Mesendoderm (in vitro differentiated cells): ENCODE data around the gene VTCN1.

Source experiments
- DNase-seq: peaks from one replicate; pipeline ENCODE4 v3.0.0; 2013
- H2AK5ac ChIP-seq: 2 replicates; pipeline ENCODE4 v1.6.1; 2013; ENCODE audit warnings: low read length, inconsistent platforms
- H2BK120ac ChIP-seq: 2 replicates; pipeline ENCODE4 v1.6.1; 2013; ENCODE audit warnings: low read depth, mild to moderate bottlenecking, low read length, moderate library complexity, mixed read lengths
- H2BK15ac ChIP-seq: replicated peaks from 2 replicates; pipeline ENCODE4 v1.6.1; 2013; ENCODE audit warnings: low read depth, mild to moderate bottlenecking, moderate library complexity
- H2BK5ac ChIP-seq: 2 replicates; pipeline ENCODE4 v1.6.1; 2013; ENCODE audit warnings: low read length, inconsistent platforms
- H3K18ac ChIP-seq: 2 replicates; pipeline ENCODE4 v1.6.1; 2013; ENCODE audit warnings: mild to moderate bottlenecking, low read length, mixed read lengths
- H3K23ac ChIP-seq: one replicate; pipeline ENCODE4 v1.6.1; 2013; ENCODE audit warnings: low read length
- H3K27ac ChIP-seq: 2 replicates; pipeline ENCODE4 v1.5.1; 2013; ENCODE audit warnings: low read depth, mild to moderate bottlenecking, inconsistent platforms, low read length, moderate library complexity
- H3K27me3 ChIP-seq: 2 replicates; pipeline ENCODE4 v1.6.1; 2013; ENCODE audit warnings: low read length, control low read depth, mild to moderate bottlenecking, inconsistent platforms; ENCODE audit not compliant: insufficient read depth, poor library complexity
- H3K36me3 ChIP-seq: 2 replicates; pipeline ENCODE4 v1.6.1; 2013; ENCODE audit warnings: low read length, inconsistent platforms; ENCODE audit not compliant: control insufficient read depth, insufficient read depth
- H3K4ac ChIP-seq: one replicate; pipeline ENCODE4 v1.6.1; 2013; ENCODE audit warnings: low read depth, mild to moderate bottlenecking, low read length, moderate library complexity
- H3K4me1 ChIP-seq: 2 replicates; pipeline ENCODE4 v1.6.1; 2013; ENCODE audit warnings: low read depth, low read length, inconsistent platforms; ENCODE audit not compliant: control insufficient read depth
- H3K4me2 ChIP-seq: 2 replicates; pipeline ENCODE4 v1.6.1; 2013; ENCODE audit warnings: low read length
- H3K4me3 ChIP-seq: 2 replicates; pipeline ENCODE4 v1.5.1; 2013; ENCODE audit warnings: mild to moderate bottlenecking, low read length
- H3K56ac ChIP-seq: one replicate; pipeline ENCODE4 v1.6.1; 2013; ENCODE audit warnings: low read length
- H3K79me1 ChIP-seq: 2 replicates; pipeline ENCODE4 v1.6.1; 2013; ENCODE audit warnings: low read length, inconsistent platforms
- H3K79me2 ChIP-seq: 2 replicates; pipeline ENCODE4 v1.6.1; 2013; ENCODE audit warnings: mild to moderate bottlenecking, low read length; ENCODE audit not compliant: control insufficient read depth, insufficient read depth
- H3K9ac ChIP-seq: 2 replicates; pipeline ENCODE4 v1.6.1; 2013; ENCODE audit warnings: low read length, inconsistent platforms
- H4K5ac ChIP-seq: one replicate; pipeline ENCODE4 v1.6.1; 2013; ENCODE audit warnings: low read length
- H4K8ac ChIP-seq: one replicate; pipeline ENCODE4 v1.6.1; 2013; ENCODE audit warnings: low read depth, mild to moderate bottlenecking, control low read depth, low read length, moderate library complexity
- WGBS: extraction: QIAGEN DNeasy Blood & Tissue Kit; methylation state at CpG from one replicate; pipeline ENCODE4 v1.1.7; 2013; ENCODE audit warnings: low lambda C conversion rate, missing lambda C conversion rate; ENCODE audit not compliant: insufficient coverage; ENCODE audit errors: extremely low coverage; 5-methylcytosine and 5-hydroxymethylcytosine counted together

Gene VTCN1

GRCh38 chr1:117113199-117113598, 97.5 kb downstream of the VTCN1 start:
- Histone ChIP-seq H3K4me3 (no peak overlapping the region), H3K4ac (no peak overlapping the region), H2BK15ac (no peak overlapping the region), H3K9ac (no peak overlapping the region), H3K4me1 (no peaks in the 10 kb centered on the region), H4K5ac (no peak overlapping the region), H4K8ac (no peak overlapping the region), H3K23ac (no peak overlapping the region), H3K79me1 (no peaks in the 10 kb centered on the region), H3K18ac (no peak overlapping the region), H3K4me2 (no peak overlapping the region), H3K27me3 (no peaks in the 10 kb centered on the region), H3K36me3 (no peaks in the 10 kb centered on the region), H3K27ac (no peak overlapping the region), H3K56ac (no peak overlapping the region), H2AK5ac (no peak overlapping the region), H2BK120ac (no peak overlapping the region), H3K79me2 (no peaks in the 10 kb centered on the region), H2BK5ac (no peak overlapping the region)
- no peak for DNase-seq
- no CpG with 5 or more reads among the region's 11 CpGs for WGBS

DNA sequence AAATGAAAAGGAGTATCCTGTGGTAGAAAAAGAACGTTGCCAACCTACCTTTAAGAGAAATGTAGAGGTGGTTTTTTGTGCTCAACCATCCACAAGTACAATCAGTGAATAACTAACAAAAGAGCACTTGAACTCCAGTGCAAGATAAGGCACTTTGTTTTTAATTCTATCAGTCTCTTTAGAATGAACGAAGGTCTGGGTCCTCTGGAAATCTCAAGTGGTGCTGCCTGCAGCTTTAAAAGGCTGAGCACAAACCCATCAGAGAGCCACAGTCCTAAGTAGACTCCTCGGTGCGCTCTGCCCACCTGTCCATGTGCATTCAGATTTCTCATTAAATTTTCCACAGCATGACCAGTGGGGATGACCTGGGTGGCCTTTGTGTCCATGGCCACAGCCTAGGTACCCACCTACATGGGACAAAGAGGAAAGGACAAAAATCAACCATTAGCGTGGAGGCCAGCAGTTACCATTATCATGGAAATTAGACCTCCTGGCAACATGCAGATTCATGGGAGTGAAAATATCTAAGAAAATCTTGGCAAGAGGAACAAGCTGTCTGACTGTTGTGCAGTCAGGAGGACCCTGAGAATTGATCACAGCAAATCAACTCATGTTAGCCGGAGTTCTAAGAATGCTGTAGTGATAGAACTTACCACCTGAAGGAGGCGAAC, 98.5 kb downstream of the VTCN1 start:
- no peak for DNase-seq
- H3K36me3 ChIP-seq, result no peaks in the 10 kb centered on the region

GRCh38 chr1:117110774-117111173, 100.0 kb downstream of the VTCN1 start:
- WGBS, result no CpG with 5 or more reads among the region's 2 CpGs
- Histone ChIP-seq H3K23ac (no peak overlapping the region), H4K8ac (no peak overlapping the region), H3K18ac (no peak overlapping the region), H4K5ac (no peak overlapping the region), H3K79me1 (no peaks in the 10 kb centered on the region), H2BK15ac (no peak overlapping the region), H3K27me3 (no peaks in the 10 kb centered on the region), H3K4me1 (no peaks in the 10 kb centered on the region), H2BK5ac (no peak overlapping the region), H3K79me2 (no peaks in the 10 kb centered on the region), H3K27ac (no peak overlapping the region), H3K4me3 (no peak overlapping the region), H3K56ac (no peak overlapping the region), H3K36me3 (no peaks in the 10 kb centered on the region), H3K9ac (no peak overlapping the region), H3K4me2 (no peak overlapping the region), H2AK5ac (no peak overlapping the region), H2BK120ac (no peak overlapping the region), H3K4ac (no peak overlapping the region)
- DNase-seq, result no peak

More for the DNA sequence above, 98.5 kb downstream of the VTCN1 start:
- no peak overlapping the region for H3K18ac ChIP-seq
- H3K79me2 ChIP-seq, result no peaks in the 10 kb centered on the region
- no peak overlapping the region for H3K4ac ChIP-seq
- no peak overlapping the region for H4K8ac ChIP-seq
- no peaks in the 10 kb centered on the region for H3K4me1 ChIP-seq
- no peak overlapping the region for H3K27ac ChIP-seq
- H3K56ac ChIP-seq, result no peak overlapping the region
- no peak overlapping the region for H2BK5ac ChIP-seq
- no peak overlapping the region for H3K9ac ChIP-seq
- no peaks in the 10 kb centered on the region for H3K79me1 ChIP-seq
- no peak overlapping the region for H2BK120ac ChIP-seq
- no peak overlapping the region for H3K23ac ChIP-seq
- no peak overlapping the region for H2AK5ac ChIP-seq
- H3K4me2 ChIP-seq, result no peak overlapping the region
- H4K5ac ChIP-seq, result no peak overlapping the region
- H3K4me3 ChIP-seq, result no peak overlapping the region
- H2BK15ac ChIP-seq, result no peak overlapping the region
- no peaks in the 10 kb centered on the region for H3K27me3 ChIP-seq
- no CpG with 5 or more reads among the region's 7 CpGs for WGBS

- Histone ChIP-seq H2BK120ac (no peak overlapping the region), H2AK5ac (no peak overlapping the region), H3K4me2 (no peak overlapping the region), H2BK5ac (no peak overlapping the region), H4K8ac (no peak overlapping the region), H3K9ac (no peak overlapping the region), H3K27me3 (no peaks in the 10 kb centered on the region), H3K79me2 (no peaks in the 10 kb centered on the region), H3K56ac (no peak overlapping the region), H3K4ac (no peak overlapping the region), H3K79me1 (no peaks in the 10 kb centered on the region), H3K23ac (no peak overlapping the region), H2BK15ac (no peak overlapping the region), H3K4me3 (no peak overlapping the region), H3K4me1 (no peaks in the 10 kb centered on the region), H4K5ac (no peak overlapping the region), H3K36me3 (peaks cover 12% of the 10 kb centered on the region), H3K27ac (no peak overlapping the region), H3K18ac (no peak overlapping the region)
- DNase-seq, result no peak
- no CpG with 5 or more reads among the region's 2 CpGs for WGBS
Observed at GRCh38 chr1:117107364-117107763, 103.4 kb downstream of the VTCN1 start.

- Histone ChIP-seq H3K79me1 (no peaks in the 10 kb centered on the region), H2BK5ac (no peak overlapping the region), H2BK120ac (no peak overlapping the region), H3K9ac (no peak overlapping the region), H3K79me2 (no peaks in the 10 kb centered on the region), H2AK5ac (no peak overlapping the region), H3K4me1 (no peaks in the 10 kb centered on the region), H3K56ac (no peak overlapping the region), H3K23ac (no peak overlapping the region), H3K4ac (no peak overlapping the region), H3K36me3 (peaks cover 13% of the 10 kb centered on the region), H3K18ac (no peak overlapping the region), H3K27me3 (no peaks in the 10 kb centered on the region), H3K4me3 (no peak overlapping the region), H3K27ac (no peak overlapping the region), H4K5ac (no peak overlapping the region), H2BK15ac (no peak overlapping the region), H3K4me2 (no peak overlapping the region), H4K8ac (no peak overlapping the region)
- WGBS, result no CpG with 5 or more reads among the region's 2 CpGs
- DNase-seq, result no peak
Observed at GRCh38 chr1:117106478-117106877, 104.2 kb downstream of the VTCN1 start.

GRCh38 chr1:117105722-117106121, 105.0 kb downstream of the VTCN1 start:
- H4K8ac ChIP-seq, result no peak overlapping the region
- peaks cover 15% of the 10 kb centered on the region for H3K36me3 ChIP-seq
- H3K56ac ChIP-seq, result no peak overlapping the region
- H3K4ac ChIP-seq, result no peak overlapping the region
- H4K5ac ChIP-seq, result no peak overlapping the region
- H3K27ac ChIP-seq, result no peak overlapping the region
- H2AK5ac ChIP-seq, result no peak overlapping the region
- H3K4me2 ChIP-seq, result no peak overlapping the region
- no peak overlapping the region for H3K23ac ChIP-seq
- H2BK120ac ChIP-seq, result no peak overlapping the region
- no peak overlapping the region for H2BK15ac ChIP-seq
- no peaks in the 10 kb centered on the region for H3K4me1 ChIP-seq
- no peaks in the 10 kb centered on the region for H3K27me3 ChIP-seq
- no peak overlapping the region for H2BK5ac ChIP-seq
- H3K18ac ChIP-seq, result no peak overlapping the region
- H3K4me3 ChIP-seq, result no peak overlapping the region
- no peak for DNase-seq
- H3K9ac ChIP-seq, result no peak overlapping the region
- H3K79me1 ChIP-seq, result no peaks in the 10 kb centered on the region
- no peaks in the 10 kb centered on the region for H3K79me2 ChIP-seq
